SK-N-SH treated with all-trans-retinoic acid at 6 μM for 48 hours (cell line): ENCODE data around the gene GRK1.

Source experiments
- ATAC-seq: fragments of 200-7000 bp; cut with Tn5 transposase; 3 replicates; pipeline ENCODE4 v1.9.1; 2020; ENCODE audit warnings: mild to moderate bottlenecking, moderate library complexity
- ARNTL ChIP-seq: fragments of 450-650 bp; formaldehyde crosslinking; IDR thresholded peaks from 2 replicates; pipeline ENCODE4 v1.5.0; 2020; ENCODE audit warnings: low read depth, mild to moderate bottlenecking, moderate library complexity, borderline replicate concordance
- BACH2 ChIP-seq: fragments of 250-450 bp; sonication (Bioruptor Pico); IDR thresholded peaks from 2 replicates; pipeline ENCODE4 v1.9.0; 2021; ENCODE audit warnings: mild to moderate bottlenecking, borderline replicate concordance
- CSDC2 ChIP-seq: fragments of 250-450 bp; sonication (Bioruptor Pico); IDR thresholded peaks from 2 replicates; pipeline ENCODE4 v1.5.0; 2020; ENCODE audit warnings: mild to moderate bottlenecking, moderate library complexity
- CSRNP3 ChIP-seq: fragments of 250-450 bp; sonication (Bioruptor Pico); IDR thresholded peaks from 2 replicates; pipeline ENCODE4 v1.5.1; 2021; ENCODE audit warnings: mild to moderate bottlenecking, moderate library complexity
- ESRRG ChIP-seq: fragments of 250-450 bp; sonication (Bioruptor Pico); IDR thresholded peaks from 2 replicates; pipeline ENCODE4 v1.6.1; 2021; ENCODE audit warnings: mild to moderate bottlenecking
- GLIS3 ChIP-seq: fragments of 250-450 bp; sonication (Bioruptor Pico); IDR thresholded peaks from 2 replicates; pipeline ENCODE4 v1.5.0; 2020; ENCODE audit warnings: mild to moderate bottlenecking, moderate library complexity
- ISL1 ChIP-seq: fragments of 250-450 bp; sonication (Bioruptor Pico); IDR thresholded peaks from 2 replicates; pipeline ENCODE4 v2.1.2; 2022; ENCODE audit warnings: mild to moderate bottlenecking, moderate library complexity
- OSR1 ChIP-seq: fragments of 250-450 bp; sonication (Bioruptor Pico); IDR thresholded peaks from 2 replicates; pipeline ENCODE4 v1.8.0; 2022; ENCODE audit warnings: moderate library complexity, mild to moderate bottlenecking, inconsistent platforms
- PATZ1 ChIP-seq: fragments of 250-450 bp; sonication (Bioruptor Pico); IDR thresholded peaks from 2 replicates; pipeline ENCODE4 v1.8.0; 2020; ENCODE audit warnings: mild to moderate bottlenecking, moderate library complexity, borderline replicate concordance
- PPARA ChIP-seq: fragments of 250-450 bp; sonication (Bioruptor Pico); IDR thresholded peaks from 2 replicates; pipeline ENCODE4 v1.5.0; 2020; ENCODE audit warnings: mild to moderate bottlenecking, borderline replicate concordance
- RARB ChIP-seq: fragments of 250-450 bp; sonication (Bioruptor Pico); IDR thresholded peaks from 2 replicates; pipeline ENCODE4 v1.8.0; 2021; ENCODE audit warnings: mild to moderate bottlenecking, moderate library complexity
- SNAI2 ChIP-seq: fragments of 250-450 bp; sonication (Bioruptor Pico); IDR thresholded peaks from 2 replicates; pipeline ENCODE4 v1.5.0; 2020; ENCODE audit warnings: mild to moderate bottlenecking, moderate library complexity
- TCF4 ChIP-seq: fragments of 250-450 bp; sonication (Bioruptor Pico); IDR thresholded peaks from 2 replicates; pipeline ENCODE4 v1.8.0; 2021; ENCODE audit warnings: mild to moderate bottlenecking, moderate library complexity, borderline replicate concordance
- TOX ChIP-seq: fragments of 250-450 bp; sonication (Bioruptor Pico); IDR thresholded peaks from 2 replicates; pipeline ENCODE4 v1.8.0; 2021; ENCODE audit warnings: mild to moderate bottlenecking, moderate library complexity, borderline replicate concordance
- TSHZ2 ChIP-seq: fragments of 250-450 bp; sonication (Bioruptor Pico); IDR thresholded peaks from 2 replicates; pipeline ENCODE4 v1.5.0; 2020; ENCODE audit warnings: mild to moderate bottlenecking, moderate library complexity
- ZC3H10 ChIP-seq: fragments of 250-450 bp; sonication (Bioruptor Pico); IDR thresholded peaks from 2 replicates; pipeline ENCODE4 v1.5.1; 2021; ENCODE audit warnings: mild to moderate bottlenecking, moderate library complexity
- ZFP3 ChIP-seq: fragments of 250-450 bp; sonication (Bioruptor Pico); IDR thresholded peaks from 2 replicates; pipeline ENCODE4 v1.5.0; 2020; ENCODE audit warnings: mild to moderate bottlenecking, moderate library complexity
- ZFP30 ChIP-seq: fragments of 450-650 bp; formaldehyde crosslinking; IDR thresholded peaks from 2 replicates; pipeline ENCODE4 v1.5.0; 2022; ENCODE audit warnings: mild to moderate bottlenecking, moderate library complexity
- ZNF565 ChIP-seq: fragments of 450-650 bp; formaldehyde crosslinking; conservative IDR thresholded peaks from 2 replicates; pipeline ENCODE4 v1.5.0; 2020; ENCODE audit warnings: low read depth, mild to moderate bottlenecking, moderate library complexity
- ZNF70 ChIP-seq: fragments of 450-650 bp; formaldehyde crosslinking; IDR thresholded peaks from 2 replicates; pipeline ENCODE4 v1.5.0; 2020; ENCODE audit warnings: mild to moderate bottlenecking, moderate library complexity
- TF ChIP-seq, protein P1 (sequence below): fragments of 250-450 bp; sonication (Bioruptor Pico); IDR thresholded peaks from 2 replicates; pipeline ENCODE4 v1.8.0; 2021; ENCODE audit warnings: low read depth, mild to moderate bottlenecking, moderate library complexity, borderline replicate concordance

The GRK1 gene

DNA sequence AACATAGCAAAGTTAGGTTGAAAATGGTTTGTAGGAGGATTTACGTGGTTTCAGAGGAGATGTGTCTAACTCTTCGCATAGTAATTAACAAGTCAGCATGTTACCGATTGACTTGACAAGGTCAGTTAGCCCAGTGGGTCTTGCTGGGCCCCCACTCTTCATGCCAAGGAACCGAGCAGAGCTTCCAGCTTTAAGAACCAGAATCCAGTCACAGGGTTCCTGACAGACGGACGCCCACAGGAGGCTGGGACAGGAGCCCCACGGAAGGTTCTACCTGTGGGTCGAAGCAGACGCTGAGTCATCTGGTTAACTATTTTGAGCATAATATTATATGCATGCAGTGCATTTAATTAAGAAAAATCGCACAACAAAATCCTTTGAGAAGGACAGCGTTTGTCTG is 95.5 kb downstream of the GRK1 start:
- TF ChIP-seq CSRNP3 (CRISPR knock-in tag) (no peak), ARNTL (no peak), ISL1 (CRISPR knock-in tag) (no peak), PPARA (CRISPR knock-in tag) (no peak), RARB (no peak), SNAI2 (CRISPR knock-in tag) (no peak), GLIS3 (CRISPR knock-in tag) (no peak), ZFP30 (CRISPR knock-in tag) (no peak), CSDC2 (no peak), BACH2 (CRISPR knock-in tag) (no peak), TSHZ2 (CRISPR knock-in tag) (no peak), ESRRG (CRISPR knock-in tag) (no peak), TCF4 (CRISPR knock-in tag) (no peak), ZC3H10 (CRISPR knock-in tag) (no peak), ZNF565 (CRISPR knock-in tag) (no peak), PATZ1 (CRISPR knock-in tag) (no peak), ZFP3 (CRISPR knock-in tag) (no peak), OSR1 (CRISPR knock-in tag) (no peak), ZNF70 (CRISPR knock-in tag) (no peak)
- TF ChIP-seq, protein P1, sequence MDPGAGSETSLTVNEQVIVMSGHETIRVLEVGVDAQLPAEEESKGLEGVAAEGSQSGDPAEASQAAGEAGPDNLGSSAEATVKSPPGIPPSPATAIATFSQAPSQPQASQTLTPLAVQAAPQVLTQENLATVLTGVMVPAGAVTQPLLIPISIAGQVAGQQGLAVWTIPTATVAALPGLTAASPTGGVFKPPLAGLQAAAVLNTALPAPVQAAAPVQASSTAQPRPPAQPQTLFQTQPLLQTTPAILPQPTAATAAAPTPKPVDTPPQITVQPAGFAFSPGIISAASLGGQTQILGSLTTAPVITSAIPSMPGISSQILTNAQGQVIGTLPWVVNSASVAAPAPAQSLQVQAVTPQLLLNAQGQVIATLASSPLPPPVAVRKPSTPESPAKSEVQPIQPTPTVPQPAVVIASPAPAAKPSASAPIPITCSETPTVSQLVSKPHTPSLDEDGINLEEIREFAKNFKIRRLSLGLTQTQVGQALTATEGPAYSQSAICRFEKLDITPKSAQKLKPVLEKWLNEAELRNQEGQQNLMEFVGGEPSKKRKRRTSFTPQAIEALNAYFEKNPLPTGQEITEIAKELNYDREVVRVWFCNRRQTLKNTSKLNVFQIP (CRISPR knock-in tag), result no peak
- ATAC-seq, result no peak

DNA sequence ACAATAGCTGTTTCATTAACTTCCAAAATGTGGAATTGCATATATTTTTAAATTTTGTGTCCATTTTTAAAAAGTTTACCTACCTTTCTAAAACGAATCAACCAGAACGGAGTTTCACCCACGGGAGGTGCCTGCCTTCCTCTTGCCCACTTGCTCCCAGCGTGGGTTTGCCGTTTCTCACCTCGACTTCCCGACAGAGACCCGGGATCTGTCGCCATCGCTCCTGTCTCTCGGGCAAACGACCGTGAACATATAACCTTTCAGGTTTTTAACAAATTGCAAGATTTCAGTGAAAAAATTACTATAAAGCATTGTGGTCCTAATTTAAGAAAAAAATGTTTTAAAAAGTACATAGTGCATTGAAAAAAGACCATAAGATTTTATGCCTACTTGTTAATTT is 96.2 kb downstream of the GRK1 start:
- no peak for TF ChIP-seq TOX (CRISPR knock-in tag)
- TF ChIP-seq GLIS3 (CRISPR knock-in tag), result no peak
- no peak for TF ChIP-seq PPARA (CRISPR knock-in tag)
- no peak for TF ChIP-seq ZNF70 (CRISPR knock-in tag)
- ATAC-seq, result no peak

DNA sequence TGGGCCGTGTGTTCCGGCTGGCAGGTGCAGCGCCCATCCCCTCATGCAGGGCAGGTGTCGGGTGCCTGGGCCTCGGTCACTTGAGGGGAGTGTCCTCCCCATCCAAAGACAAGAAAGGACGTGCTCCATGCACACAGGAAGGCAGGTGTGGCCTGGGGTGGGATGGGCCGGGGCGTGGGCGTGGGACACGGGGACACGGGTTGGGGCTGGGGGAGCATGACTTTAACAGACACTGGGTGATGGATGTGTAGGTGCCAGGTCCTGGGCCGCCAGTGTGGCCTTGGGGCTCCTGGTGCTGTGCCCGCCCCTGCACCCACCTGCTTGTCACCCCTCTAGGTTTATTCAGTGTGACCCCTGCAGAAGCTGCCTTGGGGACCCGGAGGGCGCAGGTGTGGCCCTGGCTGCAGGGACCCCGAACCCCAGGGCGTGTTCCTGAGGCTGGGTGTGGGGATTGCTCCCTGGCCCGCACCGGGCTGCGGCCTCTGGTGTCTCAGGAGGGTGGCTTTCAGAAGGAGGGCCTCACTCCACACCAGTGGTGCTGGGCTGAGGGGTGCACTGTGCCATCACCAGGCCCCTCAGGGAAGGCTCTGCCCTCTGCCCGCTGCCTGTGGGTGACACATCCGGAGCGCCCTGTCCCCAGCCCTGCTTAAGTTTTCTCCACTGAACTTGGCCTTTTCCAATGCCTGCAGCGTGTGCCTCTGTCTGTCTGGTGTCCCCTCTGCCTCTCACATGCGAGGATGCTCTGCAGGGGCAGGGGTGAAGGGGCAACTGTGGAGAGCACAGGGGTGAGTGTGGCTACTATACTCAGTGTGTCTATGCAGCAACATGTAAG is 97.2 kb downstream of the GRK1 start:
- no peak for ATAC-seq
- no peak for TF ChIP-seq PATZ1 (CRISPR knock-in tag)
